ENCODE results near the gene RBM20. TPM values are rescaled to one million over a fixed set of nuclear protein-coding genes. Genes with fewer than 3 reads are reported as not detected.

The RBM20 gene
- total RNA-seq, 1 experiment from 2014 or later: not detected

DNA sequence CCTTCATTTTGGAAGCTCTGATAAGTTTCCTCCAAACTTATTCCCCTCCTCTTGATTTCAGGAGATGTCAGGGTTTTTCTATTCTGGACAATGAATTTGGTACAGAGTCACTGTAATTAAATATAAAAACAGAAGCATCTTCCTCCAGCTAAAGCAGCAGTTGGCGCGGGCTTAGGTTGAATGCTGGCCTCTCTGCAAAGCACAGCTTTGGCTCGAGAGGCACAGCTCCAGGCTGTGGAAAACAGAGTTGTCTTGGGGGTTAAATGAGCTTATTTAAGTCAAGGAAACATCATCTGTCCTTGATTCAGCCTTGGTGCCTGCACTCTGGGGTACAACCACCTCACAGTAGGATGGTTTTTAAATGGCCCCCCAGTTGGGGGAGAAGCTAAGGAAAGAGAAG lies 192.6 kb downstream of the RBM20 start:
- TF ChIP-seq, protein P1, sequence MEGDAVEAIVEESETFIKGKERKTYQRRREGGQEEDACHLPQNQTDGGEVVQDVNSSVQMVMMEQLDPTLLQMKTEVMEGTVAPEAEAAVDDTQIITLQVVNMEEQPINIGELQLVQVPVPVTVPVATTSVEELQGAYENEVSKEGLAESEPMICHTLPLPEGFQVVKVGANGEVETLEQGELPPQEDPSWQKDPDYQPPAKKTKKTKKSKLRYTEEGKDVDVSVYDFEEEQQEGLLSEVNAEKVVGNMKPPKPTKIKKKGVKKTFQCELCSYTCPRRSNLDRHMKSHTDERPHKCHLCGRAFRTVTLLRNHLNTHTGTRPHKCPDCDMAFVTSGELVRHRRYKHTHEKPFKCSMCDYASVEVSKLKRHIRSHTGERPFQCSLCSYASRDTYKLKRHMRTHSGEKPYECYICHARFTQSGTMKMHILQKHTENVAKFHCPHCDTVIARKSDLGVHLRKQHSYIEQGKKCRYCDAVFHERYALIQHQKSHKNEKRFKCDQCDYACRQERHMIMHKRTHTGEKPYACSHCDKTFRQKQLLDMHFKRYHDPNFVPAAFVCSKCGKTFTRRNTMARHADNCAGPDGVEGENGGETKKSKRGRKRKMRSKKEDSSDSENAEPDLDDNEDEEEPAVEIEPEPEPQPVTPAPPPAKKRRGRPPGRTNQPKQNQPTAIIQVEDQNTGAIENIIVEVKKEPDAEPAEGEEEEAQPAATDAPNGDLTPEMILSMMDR (IDR thresholded peaks at IDR 0.05; ENCODE audit: unreplicated experiment): no peak
- BruUV-seq (replicated peaks): no TSS peak
- CTCF ChIA-PET: no interaction called here
- H3K36me3 Mint-ChIP-seq (ENCODE audit: insufficient read depth, unreplicated experiment): no peaks in the 10 kb centered on the region
- no peaks in the 10 kb centered on the region for H3K4me1 Mint-ChIP-seq (ENCODE audit: low read depth, unreplicated experiment)
- no peaks in the 10 kb centered on the region for H3K9me3 Mint-ChIP-seq (ENCODE audit: low read depth, unreplicated experiment)
- no peak overlapping the region for H3K4me3 Mint-ChIP-seq (ENCODE audit: low read depth, unreplicated experiment)
- H3K27me3 Mint-ChIP-seq (ENCODE audit: unreplicated experiment): no peaks in the 10 kb centered on the region
- H3K27ac Mint-ChIP-seq (ENCODE audit: unreplicated experiment): no peak overlapping the region
- intact Hi-C loops (cut with micrococcal nuclease; ENCODE audit: unreplicated experiment): no loop called here
- DNase-seq: no peak

DNA sequence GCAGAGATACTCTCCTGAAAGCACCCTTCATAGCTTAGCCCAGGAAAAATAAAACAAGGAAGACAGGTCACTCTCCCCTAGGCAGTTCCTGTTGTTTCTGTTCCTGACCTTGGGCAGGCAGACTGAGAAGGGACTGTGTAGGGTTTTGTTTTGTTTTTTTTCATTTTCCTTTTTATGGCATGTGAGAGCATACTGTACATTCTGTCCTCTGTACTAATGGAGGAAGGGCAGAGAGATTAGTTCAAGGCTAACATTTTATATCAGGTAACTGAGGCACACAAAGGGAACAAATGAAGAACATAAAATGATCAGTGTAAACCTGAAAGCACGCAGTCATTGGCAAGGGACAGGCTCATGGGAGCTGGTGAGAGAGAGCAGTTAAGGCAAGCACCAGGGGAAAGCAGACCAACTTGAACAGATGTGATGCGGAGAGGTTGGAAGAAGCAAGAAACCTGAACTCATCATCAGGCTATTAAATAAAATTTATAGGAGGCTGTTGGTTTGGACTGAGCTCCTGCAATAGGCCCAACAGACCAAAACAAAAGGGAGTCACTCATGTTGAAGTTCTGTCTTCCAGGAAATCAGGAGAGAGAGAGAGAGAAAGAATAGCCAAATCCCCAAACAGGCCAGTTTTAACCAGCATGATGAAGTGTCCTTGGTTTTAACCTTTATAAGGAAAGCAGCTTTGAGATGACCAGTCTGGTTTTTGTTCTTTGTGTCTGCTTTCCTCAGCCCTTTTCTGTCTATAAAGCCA lies 193.5 kb downstream of the RBM20 start:
- Mint-ChIP-seq H3K9me3 (ENCODE audit: low read depth, unreplicated experiment) (no peaks in the 10 kb centered on the region), H3K4me3 (ENCODE audit: low read depth, unreplicated experiment) (no peak overlapping the region), H3K27me3 (ENCODE audit: unreplicated experiment) (no peaks in the 10 kb centered on the region), H3K4me1 (ENCODE audit: low read depth, unreplicated experiment) (peaks cover 2% of the 10 kb centered on the region), H3K27ac (ENCODE audit: unreplicated experiment) (no peak overlapping the region), H3K36me3 (ENCODE audit: insufficient read depth, unreplicated experiment) (no peaks in the 10 kb centered on the region)
- DNase-seq: no peak
- TF ChIP-seq, protein P1 (IDR thresholded peaks at IDR 0.05; ENCODE audit: unreplicated experiment): no peak
- no TSS peak for BruUV-seq (replicated peaks)
- intact Hi-C loops (cut with micrococcal nuclease; ENCODE audit: unreplicated experiment): no loop called here
- CTCF ChIA-PET: no interaction called here

DNA sequence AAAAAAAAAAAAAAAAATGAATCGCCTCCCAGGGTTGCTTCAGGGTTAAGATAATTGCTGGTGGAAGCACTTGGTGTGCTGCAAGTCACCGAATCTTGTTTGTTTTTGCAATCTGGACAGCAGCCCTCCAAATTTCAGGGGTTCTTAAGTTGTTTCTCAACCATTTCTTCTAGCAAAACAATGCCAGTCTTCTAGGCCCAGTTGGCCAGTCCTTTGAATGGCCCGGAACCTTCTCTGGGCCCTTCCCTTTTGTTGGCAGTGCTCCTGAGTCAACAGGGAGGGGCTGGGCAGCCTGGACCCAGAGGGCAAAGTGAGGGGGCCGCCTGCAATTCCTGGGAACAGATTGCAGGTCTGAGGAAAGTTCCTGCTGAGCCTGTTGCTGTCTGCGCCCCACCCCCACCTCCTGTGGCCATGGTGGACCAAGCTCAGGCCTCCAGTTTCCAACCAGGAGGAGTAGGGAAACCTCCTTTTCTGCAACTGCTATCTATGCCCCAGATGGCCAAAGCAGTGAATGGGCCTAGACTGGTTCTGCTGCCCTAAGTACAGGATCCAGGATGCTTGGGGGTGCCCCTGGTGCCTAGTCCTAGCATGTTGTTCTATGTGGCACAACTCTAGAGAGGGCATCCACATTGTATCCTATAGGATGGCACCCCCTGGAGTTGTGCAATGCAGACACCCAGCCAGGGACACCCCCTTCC lies 196.2 kb downstream of the RBM20 start:
- Mint-ChIP-seq H3K27ac (ENCODE audit: unreplicated experiment) (no peak overlapping the region), H3K4me3 (ENCODE audit: low read depth, unreplicated experiment) (no peak overlapping the region), H3K9me3 (ENCODE audit: low read depth, unreplicated experiment) (no peaks in the 10 kb centered on the region), H3K27me3 (ENCODE audit: unreplicated experiment) (no peaks in the 10 kb centered on the region), H3K4me1 (ENCODE audit: low read depth, unreplicated experiment) (peaks cover 20% of the 10 kb centered on the region), H3K36me3 (ENCODE audit: insufficient read depth, unreplicated experiment) (no peaks in the 10 kb centered on the region)
- intact Hi-C loops (cut with micrococcal nuclease; ENCODE audit: unreplicated experiment): no loop called here
- TF ChIP-seq, protein P1 (IDR thresholded peaks at IDR 0.05; ENCODE audit: unreplicated experiment): no peak
- CTCF ChIA-PET: no interaction called here
- BruUV-seq (replicated peaks): no TSS peak
- peak; percentile 20 for DNase-seq

DNA sequence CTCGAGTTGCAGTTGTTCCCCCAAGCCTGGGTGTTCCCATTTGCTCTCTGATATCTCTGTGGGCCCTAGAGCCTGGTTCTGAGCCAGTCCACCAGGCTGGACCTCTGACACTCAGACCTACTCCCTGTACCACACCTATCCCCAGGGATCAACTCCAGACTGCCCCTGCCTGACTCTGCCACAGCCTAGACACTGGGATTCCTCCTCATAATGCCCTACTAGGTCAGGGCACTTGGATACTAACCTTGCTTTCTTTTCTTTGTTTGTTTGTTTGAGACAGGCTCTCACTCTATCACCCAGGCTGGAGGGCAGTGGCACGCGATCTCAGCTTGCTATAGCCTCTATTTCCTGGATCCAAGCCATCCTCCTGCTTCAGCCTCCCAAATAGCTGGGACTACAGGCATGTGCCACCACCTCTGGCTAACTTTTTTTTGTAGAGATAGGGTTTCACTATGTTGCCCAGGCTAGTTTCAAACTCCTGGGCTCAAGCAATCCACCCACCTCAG lies 196.8 kb downstream of the RBM20 start:
- BruUV-seq (replicated peaks): no TSS peak
- no peaks in the 10 kb centered on the region for H3K9me3 Mint-ChIP-seq (ENCODE audit: low read depth, unreplicated experiment)
- no peaks in the 10 kb centered on the region for H3K36me3 Mint-ChIP-seq (ENCODE audit: insufficient read depth, unreplicated experiment)
- no peaks in the 10 kb centered on the region for H3K27me3 Mint-ChIP-seq (ENCODE audit: unreplicated experiment)
- peaks cover 26% of the 10 kb centered on the region for H3K4me1 Mint-ChIP-seq (ENCODE audit: low read depth, unreplicated experiment)
- no peak overlapping the region for H3K27ac Mint-ChIP-seq (ENCODE audit: unreplicated experiment)
- no peak for DNase-seq
- intact Hi-C loops (cut with micrococcal nuclease; ENCODE audit: unreplicated experiment): no loop called here
- TF ChIP-seq, protein P1 (IDR thresholded peaks at IDR 0.05; ENCODE audit: unreplicated experiment): no peak
- H3K4me3 Mint-ChIP-seq (ENCODE audit: low read depth, unreplicated experiment): no peak overlapping the region
- CTCF ChIA-PET: no interaction called here

Data from Calu3 (cell line).